Stimulated activated CD8-positive, alpha-beta memory T cell treated with anti-CD3 and anti-CD28 coated beads, Interleukin-7, amount 100 ng/mL, for 48 hours (primary cell): ENCODE measurements around the gene HADHA.
"Not testable (repeated sequence)": the region's sequence is repeated elsewhere in the genome, so short reads cannot be mapped to it uniquely, and the experiment has no call there.

Source experiments
- DNase-seq, 2 donors: peaks; one replicate each; pipeline ENCODE4 v3.0.0-alpha.2; 2020; ENCODE audit warnings: low read depth in 1 of 2; ENCODE audit errors: extremely low read depth in 1 of 2

The HADHA gene

DNA sequence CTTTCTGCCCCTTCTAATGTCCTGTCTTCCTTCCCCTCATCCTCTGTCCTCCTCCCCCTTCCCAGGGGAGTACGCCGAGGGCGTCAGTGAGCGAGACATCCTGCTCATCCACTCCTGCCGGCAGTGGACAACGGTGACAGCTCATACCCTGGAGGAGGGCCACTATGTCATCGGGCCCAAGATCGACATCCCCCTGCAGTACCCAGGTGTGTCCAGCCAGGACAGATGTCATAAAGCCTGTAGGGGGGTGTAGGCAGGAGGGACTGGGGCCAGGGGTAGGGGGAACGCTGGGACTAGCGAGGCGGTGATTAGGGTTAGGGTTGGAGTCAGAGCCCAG is 68.2 kb downstream of the HADHA start:
- DNase-seq = no peak

DNA sequence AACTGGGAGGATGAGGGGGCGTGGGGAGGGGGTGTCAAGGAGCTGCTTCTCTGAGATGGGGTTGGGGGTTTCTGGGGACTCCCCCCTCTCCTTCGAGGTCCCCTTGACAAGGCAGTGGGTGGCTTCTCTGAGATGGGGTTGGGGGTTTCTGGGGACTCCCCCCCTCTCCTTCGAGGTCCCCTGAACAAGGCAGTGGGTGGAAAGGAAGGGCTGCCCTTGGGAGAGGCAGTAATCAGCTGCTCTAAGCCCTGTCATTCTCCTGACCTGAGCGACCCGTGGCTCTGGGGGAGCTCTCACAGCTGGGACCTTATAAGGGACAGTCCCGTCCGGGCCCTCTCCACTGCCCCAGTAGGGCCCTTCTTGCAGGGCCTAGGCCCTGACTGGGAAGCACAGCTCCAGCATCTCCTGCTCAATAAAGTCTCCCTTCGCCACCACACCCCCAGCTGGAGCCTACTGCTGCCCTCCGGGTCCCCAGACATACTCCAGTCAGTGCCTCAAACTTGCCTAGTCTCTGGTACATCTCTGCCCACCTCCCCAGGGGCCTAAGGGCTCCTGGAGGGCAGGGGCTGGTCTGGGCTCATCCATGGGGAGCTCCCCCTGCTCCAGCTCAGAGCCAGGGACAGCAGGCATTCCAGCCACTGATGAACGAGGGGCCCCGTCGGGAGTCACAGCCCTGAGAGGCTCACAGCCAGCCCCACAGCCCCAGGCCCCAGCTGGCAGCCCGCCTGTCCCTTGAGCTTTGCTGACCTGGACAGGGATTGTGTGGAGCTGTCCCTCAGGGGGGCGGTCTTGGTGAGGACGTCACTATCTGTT is 68.8 kb downstream of the HADHA start:
- no peak for DNase-seq

DNA sequence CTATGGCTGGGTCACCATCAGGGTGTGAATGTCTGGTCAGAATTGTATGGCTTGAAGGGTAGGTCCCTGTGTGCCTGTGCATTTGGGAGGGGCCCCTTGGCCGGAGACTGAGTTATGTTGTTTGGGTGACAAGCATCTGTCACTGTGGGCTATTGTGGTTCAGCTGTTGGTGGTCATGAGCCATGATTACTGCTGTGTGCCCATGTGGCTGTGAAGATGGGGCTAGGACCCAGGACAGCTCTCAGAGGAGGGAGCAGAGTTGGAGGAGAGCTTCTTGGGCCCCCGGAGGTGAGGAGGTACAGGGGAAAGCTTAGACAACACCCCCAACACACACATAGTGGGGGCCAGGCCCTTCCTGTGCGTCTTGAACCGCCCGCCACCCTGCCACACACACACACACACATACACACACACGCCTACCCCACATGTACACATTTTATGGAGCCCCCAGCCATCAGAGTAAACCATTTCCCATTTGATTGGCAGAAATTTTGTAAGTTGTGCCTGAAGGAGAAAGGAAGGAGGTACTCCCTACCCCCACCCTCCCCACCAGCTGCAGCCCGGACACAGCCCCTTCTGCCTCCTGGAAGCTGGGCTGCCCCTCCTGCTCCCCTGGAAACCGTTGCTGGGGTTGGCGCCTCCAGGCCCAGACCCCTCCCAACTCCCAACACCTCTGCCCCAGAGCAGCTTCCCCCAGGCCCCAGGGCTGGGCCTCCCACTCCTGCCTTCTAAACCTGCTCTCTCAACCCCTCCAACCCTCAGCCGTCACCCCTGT is 69.6 kb downstream of the HADHA start:
- no peak for DNase-seq

- no peak for DNase-seq
Observed at GRCh38 chr2:26173776-26174482, 70.5 kb downstream of the HADHA start.

- no peak for DNase-seq
Observed at GRCh38 chr2:26172871-26173775, 71.3 kb downstream of the HADHA start, which contains the start of gene GAREM2. Gene GAREM2, plus strand, starts transcription at chr2:26173088. Its CDS starts 133 bp downstream, at chr2:26173221.

DNA sequence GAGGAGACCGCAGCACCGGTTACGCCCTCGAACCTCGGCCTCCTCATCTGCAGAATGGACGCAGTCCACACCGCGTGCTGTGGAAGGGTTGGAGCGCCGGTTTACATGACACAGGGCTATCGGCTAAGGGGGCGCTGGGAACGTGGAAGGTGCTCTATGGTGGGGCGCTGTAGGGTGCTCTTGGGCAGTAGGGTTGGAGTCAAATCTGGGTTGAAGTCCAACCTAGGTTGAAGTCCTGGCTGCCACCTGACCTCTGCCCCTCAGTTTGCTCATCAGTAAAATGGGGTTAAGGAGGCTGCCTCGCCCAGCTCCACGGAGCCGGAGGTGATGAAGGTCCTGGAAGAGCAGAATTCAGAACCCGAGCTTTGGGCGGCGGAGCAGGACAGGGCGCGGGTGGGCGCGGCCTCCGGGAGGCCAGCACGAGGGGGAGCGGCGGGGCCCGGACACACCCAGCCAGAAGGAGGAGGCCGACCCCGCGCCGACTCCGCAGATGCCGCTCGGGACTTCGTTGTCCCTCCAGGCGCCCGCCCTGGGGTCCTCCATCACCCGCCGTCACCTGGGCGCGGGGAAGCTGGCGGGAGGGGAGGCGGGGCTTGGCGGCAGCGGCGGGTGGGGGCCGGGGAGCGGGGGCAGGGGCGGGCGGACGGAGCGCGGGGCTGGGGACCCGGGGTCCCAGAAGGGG is 72.1 kb downstream of the HADHA start:
- DNase-seq = no peak

DNA sequence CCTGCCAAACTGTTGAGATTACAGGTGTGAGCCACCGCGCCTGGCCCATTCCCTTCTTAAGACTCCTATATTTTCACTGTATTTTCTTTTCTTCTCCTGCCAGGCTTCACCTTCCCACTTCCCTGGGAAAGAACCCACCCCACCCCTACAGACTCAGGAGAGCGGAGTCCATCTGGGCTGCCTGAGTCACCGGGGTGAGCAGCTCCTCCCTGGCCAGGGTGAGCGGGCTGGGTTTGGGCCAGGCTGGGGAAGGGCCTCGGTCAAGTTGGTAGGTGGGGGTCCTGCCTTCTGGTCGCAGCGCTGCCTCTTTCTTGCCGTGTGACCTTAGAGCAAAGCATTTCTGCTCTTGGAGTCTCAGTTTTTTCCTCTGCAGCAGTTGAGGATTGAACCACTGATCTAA is 73.6 kb downstream of the HADHA start:
- DNase-seq = no peak

DNA sequence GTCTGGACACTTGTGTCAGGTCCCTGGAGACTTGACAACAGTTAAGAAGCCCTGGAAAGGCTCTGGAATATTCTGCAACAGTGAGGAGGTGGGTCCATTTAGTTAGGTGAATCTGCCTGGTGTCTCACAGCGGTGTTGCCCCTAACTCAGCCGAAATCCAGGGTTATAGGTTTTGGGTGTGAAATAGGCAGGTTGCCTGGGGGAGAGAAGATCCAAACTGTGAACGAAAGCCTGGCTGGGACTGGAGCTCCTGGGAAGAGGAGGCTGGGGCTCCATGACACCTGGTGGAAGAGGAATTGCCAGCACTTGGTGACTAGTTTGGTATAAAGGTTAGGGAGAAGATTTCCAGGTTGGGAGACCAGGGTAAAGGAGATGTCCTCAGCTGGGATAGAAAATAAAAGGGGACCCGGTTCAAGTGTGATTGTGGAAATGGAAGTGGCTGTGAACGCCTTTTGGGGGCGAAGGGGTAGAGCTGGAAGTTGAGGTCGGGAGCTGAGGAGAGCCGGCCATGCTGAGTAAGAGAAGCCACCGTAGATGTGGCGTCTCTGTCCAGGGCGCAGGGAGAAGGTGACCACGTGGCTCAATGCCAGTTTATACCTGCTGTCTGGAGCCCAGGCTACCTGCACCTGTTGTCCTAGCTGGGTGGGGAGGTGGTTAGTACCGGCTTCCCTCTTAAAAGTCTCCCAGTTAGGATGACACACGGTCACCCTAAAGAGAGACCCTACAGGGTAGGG is 74.6 kb downstream of the HADHA start:
- DNase-seq = no peak

DNA sequence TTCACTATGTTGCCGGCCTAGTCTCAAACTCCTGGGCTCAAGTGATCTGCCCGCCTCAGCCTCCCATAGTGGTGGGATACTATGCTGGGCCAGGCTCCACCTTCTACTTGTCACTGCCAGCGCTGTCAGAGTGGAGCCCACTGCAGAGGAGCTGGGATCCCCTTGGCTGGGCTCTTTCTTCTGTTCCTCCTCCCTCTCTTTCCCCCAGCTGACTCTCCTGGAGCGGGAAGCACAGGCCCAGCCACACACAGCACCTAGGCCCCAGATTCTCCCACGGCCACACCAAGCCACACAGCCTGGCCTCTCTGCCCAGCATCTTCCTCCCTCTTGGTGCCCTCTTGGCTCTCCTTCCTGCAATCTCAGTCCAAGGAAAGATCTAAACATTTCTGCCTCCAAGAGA is 75.2 kb downstream of the HADHA start:
- no peak for DNase-seq

GRCh38 chr2:26168785-26169184 is 75.6 kb downstream of the HADHA start:
- no peak for DNase-seq

DNA sequence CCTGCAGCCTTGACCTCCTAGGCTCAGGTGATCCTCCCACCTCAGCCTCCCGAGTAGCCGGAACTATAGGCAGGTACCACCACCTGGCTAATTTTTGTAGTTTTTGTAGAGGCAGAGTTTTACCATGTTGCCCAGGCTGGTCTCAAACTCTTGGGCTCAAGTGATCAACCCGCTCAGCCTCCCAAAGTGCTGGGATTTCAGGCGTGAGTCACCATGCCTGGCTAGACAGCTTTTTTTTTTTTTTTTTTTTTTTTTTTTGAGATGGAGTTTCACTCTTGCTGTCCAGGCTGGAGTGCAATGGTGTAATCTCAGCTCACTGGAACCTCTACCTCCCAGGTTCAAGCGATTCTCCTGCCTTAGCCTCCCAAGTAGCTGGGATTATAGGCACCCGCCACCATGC is 77.9 kb downstream of the HADHA start:
- DNase-seq = not testable (repeated sequence)

GRCh38 chr2:26165403-26165802 is 79.0 kb downstream of the HADHA start:
- no peak for DNase-seq

DNA sequence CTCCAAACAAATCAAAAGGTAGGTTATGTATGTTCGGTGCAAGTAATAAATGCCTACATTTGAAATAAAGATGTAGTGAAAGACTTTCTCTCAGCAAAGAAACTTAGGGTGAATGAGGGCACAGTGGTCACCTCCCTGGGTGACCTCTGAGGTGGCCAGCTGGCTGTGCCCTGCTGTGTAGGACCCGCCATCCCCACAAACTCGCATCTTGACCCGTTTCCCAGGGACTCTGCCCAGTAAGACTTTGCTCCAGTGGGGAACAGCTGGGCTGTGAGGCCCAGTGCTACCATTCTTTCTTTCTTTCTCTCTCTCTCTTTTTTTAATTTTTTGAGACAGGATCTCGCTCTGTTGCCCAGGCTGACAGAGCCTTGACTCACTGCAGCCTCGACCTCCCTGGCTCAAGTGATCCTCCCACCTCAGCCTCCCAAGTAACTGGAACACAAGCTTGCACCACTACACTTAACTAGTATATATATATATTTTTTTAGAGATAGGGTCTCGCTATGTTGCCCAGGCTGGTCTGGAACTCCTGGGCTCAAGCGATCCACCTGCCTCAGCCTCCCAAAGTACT is 79.7 kb downstream of the HADHA start:
- no peak for DNase-seq

GRCh38 chr2:26164231-26164630 is 80.2 kb downstream of the HADHA start:
- DNase-seq = no peak

- DNase-seq = no peak
Observed at GRCh38 chr2:26162963-26163362, 81.5 kb downstream of the HADHA start.

DNA sequence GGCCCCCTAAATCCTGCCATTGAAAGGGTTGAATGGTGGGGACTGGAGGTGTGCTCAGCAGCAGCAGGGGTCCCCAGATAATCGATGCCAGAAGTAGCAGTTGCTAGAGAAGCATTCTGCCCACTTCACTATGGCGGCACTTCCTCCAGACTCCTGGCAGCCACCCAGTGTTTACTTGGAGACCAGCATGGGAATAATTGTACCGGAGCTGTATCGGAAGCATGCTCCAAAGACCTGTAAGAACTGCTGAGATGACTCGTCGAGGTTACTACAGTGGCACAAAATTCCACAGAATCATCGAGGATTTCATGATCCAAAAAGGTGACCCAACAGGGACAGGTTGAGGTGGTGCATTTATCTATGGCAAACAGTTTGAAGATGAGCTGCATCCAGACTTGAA is 82.5 kb downstream of the HADHA start:
- DNase-seq = no peak

- no peak for DNase-seq
Observed at GRCh38 chr2:26157580-26157979, 86.9 kb downstream of the HADHA start.

GRCh38 chr2:26150243-26150642 is 94.2 kb downstream of the HADHA start:
- no peak for DNase-seq

- no peak for DNase-seq
Observed at GRCh38 chr2:26148501-26148900, 95.9 kb downstream of the HADHA start.
